ENCODE measurements around the gene SULF2. TPM values are rescaled to one million over a fixed set of nuclear protein-coding genes. Genes with fewer than 3 reads are reported as not detected.

The SULF2 gene
- total RNA-seq, 1 experiment from 2014 or later: 66.1 TPM

DNA sequence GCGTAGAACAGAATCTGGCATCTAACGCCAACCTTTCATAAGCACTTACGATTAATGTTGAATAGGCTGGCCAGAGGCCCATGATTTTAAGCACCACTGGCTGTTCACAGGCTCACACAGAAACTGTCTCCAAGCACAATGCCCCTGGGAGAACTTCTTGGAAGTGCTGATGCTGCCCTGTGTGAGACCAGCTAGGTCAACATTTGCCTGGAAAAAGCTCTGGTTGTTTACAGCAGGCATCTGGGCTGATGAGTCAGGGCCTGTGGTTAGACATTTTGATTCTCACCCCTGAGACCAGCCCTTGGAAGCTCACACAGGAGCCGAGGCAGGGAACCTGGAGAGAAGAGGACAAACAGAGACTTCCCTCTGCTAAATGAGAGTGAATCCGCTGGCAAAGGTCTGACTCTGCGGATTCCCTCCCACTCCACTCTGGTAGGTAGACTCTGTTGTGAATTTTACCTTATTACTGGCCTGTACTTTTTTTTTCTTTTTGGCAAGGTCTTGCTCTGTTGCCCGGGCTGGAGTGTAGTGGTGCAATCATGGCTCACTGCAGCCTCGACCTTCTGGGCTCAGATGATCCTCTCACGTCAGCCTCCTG lies 6.8 kb upstream of the SULF2 start:
- Histone ChIP-seq H3K4me1 (no peaks in the 10 kb centered on the region), H3K36me3 (ENCODE audit: control insufficient read depth, insufficient read depth, low read length) (no peaks in the 10 kb centered on the region), H3K9me3 (no peaks in the 10 kb centered on the region), H3K4me3 (ENCODE audit: low read depth, low read length) (no peak overlapping the region), H3K27me3 (replicated peaks; ENCODE audit: control insufficient read depth, insufficient read depth, low read length) (no peaks in the 10 kb centered on the region)
- H3K27ac Mint-ChIP-seq (ENCODE audit: unreplicated experiment): no peak overlapping the region
- intact Hi-C loops (cut with micrococcal nuclease; ENCODE audit: unreplicated experiment): no loop called here
- H3K36me3 Mint-ChIP-seq (ENCODE audit: insufficient read depth, unreplicated experiment): no peaks in the 10 kb centered on the region
- TF ChIP-seq, protein P1, sequence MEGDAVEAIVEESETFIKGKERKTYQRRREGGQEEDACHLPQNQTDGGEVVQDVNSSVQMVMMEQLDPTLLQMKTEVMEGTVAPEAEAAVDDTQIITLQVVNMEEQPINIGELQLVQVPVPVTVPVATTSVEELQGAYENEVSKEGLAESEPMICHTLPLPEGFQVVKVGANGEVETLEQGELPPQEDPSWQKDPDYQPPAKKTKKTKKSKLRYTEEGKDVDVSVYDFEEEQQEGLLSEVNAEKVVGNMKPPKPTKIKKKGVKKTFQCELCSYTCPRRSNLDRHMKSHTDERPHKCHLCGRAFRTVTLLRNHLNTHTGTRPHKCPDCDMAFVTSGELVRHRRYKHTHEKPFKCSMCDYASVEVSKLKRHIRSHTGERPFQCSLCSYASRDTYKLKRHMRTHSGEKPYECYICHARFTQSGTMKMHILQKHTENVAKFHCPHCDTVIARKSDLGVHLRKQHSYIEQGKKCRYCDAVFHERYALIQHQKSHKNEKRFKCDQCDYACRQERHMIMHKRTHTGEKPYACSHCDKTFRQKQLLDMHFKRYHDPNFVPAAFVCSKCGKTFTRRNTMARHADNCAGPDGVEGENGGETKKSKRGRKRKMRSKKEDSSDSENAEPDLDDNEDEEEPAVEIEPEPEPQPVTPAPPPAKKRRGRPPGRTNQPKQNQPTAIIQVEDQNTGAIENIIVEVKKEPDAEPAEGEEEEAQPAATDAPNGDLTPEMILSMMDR (IDR thresholded peaks at IDR 0.05; ENCODE audit: insufficient read depth in 1 of 2, low read depth in 1 of 2, low read length in 1 of 2, severe bottlenecking in 1 of 2, unreplicated experiment in 1 of 2): no peak
- ChIA-PET CTCF (no interaction called here), POLR2A (no interaction called here)
- peaks cover 14% of the 10 kb centered on the region for H3K4me1 Mint-ChIP-seq (ENCODE audit: low read depth, unreplicated experiment)
- BruUV-seq (replicated peaks): no TSS peak
- H3K27me3 Mint-ChIP-seq (ENCODE audit: insufficient read depth, unreplicated experiment): no peaks in the 10 kb centered on the region
- no peak for DNase-seq
- no peak overlapping the region for H3K4me3 Mint-ChIP-seq (ENCODE audit: unreplicated experiment)
- H3K9me3 Mint-ChIP-seq (ENCODE audit: unreplicated experiment): no peaks in the 10 kb centered on the region

DNA sequence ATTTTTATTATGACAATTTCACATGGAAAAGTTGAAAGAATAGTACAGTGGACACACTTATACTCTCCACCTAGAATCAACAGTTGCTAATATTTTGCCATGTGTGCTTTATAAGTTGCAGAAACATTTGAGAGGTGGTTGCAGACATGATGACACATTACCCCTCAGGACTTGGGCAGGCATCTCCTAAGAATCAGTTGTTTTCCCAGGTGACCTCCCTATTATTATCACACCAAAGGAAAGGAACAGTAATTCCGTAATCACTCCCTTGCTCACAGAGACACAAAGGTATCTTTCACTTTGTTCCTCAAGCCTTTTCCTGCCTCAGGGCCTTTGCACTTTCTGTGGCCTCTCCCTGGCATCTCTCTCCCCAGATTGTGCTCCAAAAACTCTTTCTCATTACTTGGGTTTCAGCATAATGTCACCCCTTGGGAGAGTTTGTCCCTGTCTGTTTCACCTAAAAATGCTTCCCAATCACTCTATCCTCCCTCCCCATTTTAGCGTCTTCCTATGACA lies 5.9 kb upstream of the SULF2 start:
- Mint-ChIP-seq H3K9me3 (ENCODE audit: unreplicated experiment) (no peaks in the 10 kb centered on the region), H3K27me3 (ENCODE audit: insufficient read depth, unreplicated experiment) (no peaks in the 10 kb centered on the region), H3K27ac (ENCODE audit: unreplicated experiment) (no peak overlapping the region), H3K4me1 (ENCODE audit: low read depth, unreplicated experiment) (peaks cover 23% of the 10 kb centered on the region), H3K36me3 (ENCODE audit: insufficient read depth, unreplicated experiment) (peaks cover 3% of the 10 kb centered on the region), H3K4me3 (ENCODE audit: unreplicated experiment) (no peak overlapping the region)
- no peaks in the 10 kb centered on the region for H3K27me3 ChIP-seq (replicated peaks; ENCODE audit: control insufficient read depth, insufficient read depth, low read length)
- TF ChIP-seq, protein P1 (IDR thresholded peaks at IDR 0.05; ENCODE audit: insufficient read depth in 1 of 2, low read depth in 1 of 2, low read length in 1 of 2, severe bottlenecking in 1 of 2, unreplicated experiment in 1 of 2): no peak
- ChIA-PET POLR2A (no interaction called here), CTCF (no interaction called here)
- H3K4me1 ChIP-seq: peaks cover 5% of the 10 kb centered on the region
- H3K4me3 ChIP-seq (ENCODE audit: low read depth, low read length): no peak overlapping the region
- no peak for DNase-seq
- H3K9me3 ChIP-seq: no peaks in the 10 kb centered on the region
- H3K36me3 ChIP-seq (ENCODE audit: control insufficient read depth, insufficient read depth, low read length): no peaks in the 10 kb centered on the region
- intact Hi-C loops (cut with micrococcal nuclease; ENCODE audit: unreplicated experiment): no loop called here
- BruUV-seq (replicated peaks): no TSS peak

GRCh38 chr20:47790580-47790965 lies 5.3 kb upstream of the SULF2 start:
- peaks cover 27% of the 10 kb centered on the region for H3K4me1 Mint-ChIP-seq (ENCODE audit: low read depth, unreplicated experiment)
- CTCF ChIA-PET: no interaction called here

More at GRCh38 chr20:47790580-47790965, 5.3 kb upstream of the SULF2 start:
- H3K36me3 ChIP-seq (ENCODE audit: control insufficient read depth, insufficient read depth, low read length): no peaks in the 10 kb centered on the region
- no peak overlapping the region for H3K4me3 Mint-ChIP-seq (ENCODE audit: unreplicated experiment)
- peaks cover 9% of the 10 kb centered on the region for H3K36me3 Mint-ChIP-seq (ENCODE audit: insufficient read depth, unreplicated experiment)
- no peaks in the 10 kb centered on the region for H3K9me3 Mint-ChIP-seq (ENCODE audit: unreplicated experiment)
- no peak overlapping the region for H3K27ac Mint-ChIP-seq (ENCODE audit: unreplicated experiment)
- BruUV-seq (replicated peaks): no TSS peak
- H3K27me3 ChIP-seq (replicated peaks; ENCODE audit: control insufficient read depth, insufficient read depth, low read length): no peaks in the 10 kb centered on the region
- H3K9me3 ChIP-seq: no peaks in the 10 kb centered on the region
- H3K27me3 Mint-ChIP-seq (ENCODE audit: insufficient read depth, unreplicated experiment): no peaks in the 10 kb centered on the region
- no peak overlapping the region for H3K4me3 ChIP-seq (ENCODE audit: low read depth, low read length)
- POLR2A ChIA-PET: no interaction called here
- peaks cover 5% of the 10 kb centered on the region for H3K4me1 ChIP-seq
- no peak for DNase-seq
- TF ChIP-seq, protein P1 (IDR thresholded peaks at IDR 0.05; ENCODE audit: insufficient read depth in 1 of 2, low read depth in 1 of 2, low read length in 1 of 2, severe bottlenecking in 1 of 2, unreplicated experiment in 1 of 2): no peak
- intact Hi-C loops (cut with micrococcal nuclease; ENCODE audit: unreplicated experiment): no loop called here

Data from Caco-2 (cell line).